ENCODE data around the gene GPS2. TPM values are rescaled to one million over a fixed set of nuclear protein-coding genes. Genes with fewer than 3 reads are reported as not detected.
A peak's percentile ranks its signal among the peaks of the same experiment; 100 is the strongest.

The GPS2 gene
- total RNA-seq, 2 experiments from 2014 or later: 85.9 to 105 TPM

- DNase-seq: no peak
- ChIA-PET CTCF (interaction anchor here (0.6 to 1.9 kb wide), 6 partner anchors 11 to 255 kb away, joined by 3 to 4 read pairs (median 3); partner anchors contain the start of genes SLC2A4 and TNFSF12), POLR2A (no interaction called here)
- Mint-ChIP-seq H3K27ac (no peak overlapping the region), H3K4me1 (peaks cover 26% of the 10 kb centered on the region), H3K9me3 (no peaks in the 10 kb centered on the region), H3K27me3 (peaks cover 40% of the 10 kb centered on the region), H3K36me3 (ENCODE audit: low read depth) (no peaks in the 10 kb centered on the region), H3K4me3 (peak overlapping the region; percentile 41)
Measured at GRCh38 chr17:7293816-7294613, 21.1 kb downstream of the GPS2 start.

GRCh38 chr17:7293159-7293558, 22.0 kb downstream of the GPS2 start:
- H3K4me3 Mint-ChIP-seq: no peak overlapping the region
- H3K36me3 Mint-ChIP-seq (ENCODE audit: low read depth): no peaks in the 10 kb centered on the region
- DNase-seq: no peak
- H3K4me1 Mint-ChIP-seq: peaks cover 26% of the 10 kb centered on the region
- POLR2A ChIA-PET: no interaction called here
- H3K27me3 Mint-ChIP-seq: peaks cover 41% of the 10 kb centered on the region
- CTCF ChIA-PET: interaction anchor here (0.6 to 1.9 kb wide), 6 partner anchors 10 to 255 kb away, joined by 3 to 4 read pairs (median 3); partner anchors contain the start of genes CTDNEP1, ELP5, SLC2A4 and TNFSF12
- H3K27ac Mint-ChIP-seq: no peak overlapping the region
- no peaks in the 10 kb centered on the region for H3K9me3 Mint-ChIP-seq

- H3K9me3 Mint-ChIP-seq: no peaks in the 10 kb centered on the region
- ChIA-PET CTCF (interaction anchor here (1.1 to 2.1 kb wide), 4 partner anchors 9 to 41 kb away, joined by 3 to 11 read pairs (median 4); partner anchors contain the start of genes CTDNEP1, ELP5 and SLC2A4), POLR2A (no interaction called here)
- peaks cover 26% of the 10 kb centered on the region for H3K4me1 Mint-ChIP-seq
- peaks cover 46% of the 10 kb centered on the region for H3K27me3 Mint-ChIP-seq
- H3K36me3 Mint-ChIP-seq (ENCODE audit: low read depth): no peaks in the 10 kb centered on the region
- H3K27ac Mint-ChIP-seq: no peak overlapping the region
- H3K4me3 Mint-ChIP-seq: no peak overlapping the region
- no peak for DNase-seq
Measured at GRCh38 chr17:7292729-7293128, 22.4 kb downstream of the GPS2 start.

- H3K27ac Mint-ChIP-seq: no peak overlapping the region
- peaks cover 26% of the 10 kb centered on the region for H3K4me1 Mint-ChIP-seq
- DNase-seq: no peak
- POLR2A ChIA-PET: no interaction called here
- H3K27me3 Mint-ChIP-seq: peaks cover 51% of the 10 kb centered on the region
- no peaks in the 10 kb centered on the region for H3K36me3 Mint-ChIP-seq (ENCODE audit: low read depth)
- CTCF ChIA-PET: interaction anchor here (1.2 to 2.1 kb wide), 3 partner anchors 10 to 40 kb away, joined by 3 to 11 read pairs (median 4); partner anchors contain the start of genes CTDNEP1, ELP5 and SLC2A4
- H3K9me3 Mint-ChIP-seq: no peaks in the 10 kb centered on the region
- H3K4me3 Mint-ChIP-seq: no peak overlapping the region
Measured at GRCh38 chr17:7292194-7292593, 23.0 kb downstream of the GPS2 start.

GRCh38 chr17:7290685-7291084, 24.5 kb downstream of the GPS2 start:
- no peaks in the 10 kb centered on the region for H3K36me3 Mint-ChIP-seq (ENCODE audit: low read depth)
- POLR2A ChIA-PET: no interaction called here
- no peak overlapping the region for H3K4me3 Mint-ChIP-seq
- CTCF ChIA-PET: interaction anchor here (1.0 to 2.1 kb wide), 3 partner anchors 14 to 70 kb away, joined by 3 to 11 read pairs (median 3); no protein-coding TSS in a partner anchor
- peaks cover 59% of the 10 kb centered on the region for H3K27me3 Mint-ChIP-seq
- no peak overlapping the region for H3K27ac Mint-ChIP-seq
- H3K9me3 Mint-ChIP-seq: no peaks in the 10 kb centered on the region
- H3K4me1 Mint-ChIP-seq: peaks cover 15% of the 10 kb centered on the region
- DNase-seq: no peak

- DNase-seq: no peak
- Mint-ChIP-seq H3K9me3 (no peaks in the 10 kb centered on the region), H3K4me3 (no peak overlapping the region), H3K36me3 (ENCODE audit: low read depth) (no peaks in the 10 kb centered on the region), H3K27me3 (peaks cover 60% of the 10 kb centered on the region), H3K4me1 (peaks cover 11% of the 10 kb centered on the region), H3K27ac (no peak overlapping the region)
- POLR2A ChIA-PET: no interaction called here
- CTCF ChIA-PET: interaction anchor here (1.4 kb wide), 1 partner anchor 70 kb away, joined by 3 read pairs; no protein-coding TSS in a partner anchor
Measured at GRCh38 chr17:7290166-7290565, 25.0 kb downstream of the GPS2 start.

- Mint-ChIP-seq H3K4me1 (peaks cover 7% of the 10 kb centered on the region), H3K27ac (no peak overlapping the region), H3K27me3 (peaks cover 56% of the 10 kb centered on the region), H3K9me3 (no peaks in the 10 kb centered on the region), H3K4me3 (no peak overlapping the region), H3K36me3 (ENCODE audit: low read depth) (no peaks in the 10 kb centered on the region)
- DNase-seq: no peak
- POLR2A ChIA-PET: interaction anchor here (0.6 kb wide), 1 partner anchor 15 kb away, joined by 3 read pairs; no protein-coding TSS in a partner anchor
- CTCF ChIA-PET: interaction anchor here (1.4 kb wide), 1 partner anchor 69 kb away, joined by 3 read pairs; no protein-coding TSS in a partner anchor
Measured at GRCh38 chr17:7289256-7290032, 25.7 kb downstream of the GPS2 start.

GRCh38 chr17:7285679-7286078, 29.5 kb downstream of the GPS2 start:
- CTCF ChIA-PET: interaction anchor here (0.7 to 3.4 kb wide), 5 partner anchors 11 to 49 kb away, joined by 3 to 26 read pairs (median 4); no protein-coding TSS in a partner anchor
- Mint-ChIP-seq H3K27me3 (peaks cover 48% of the 10 kb centered on the region), H3K4me1 (peaks cover 11% of the 10 kb centered on the region), H3K36me3 (ENCODE audit: low read depth) (no peaks in the 10 kb centered on the region), H3K27ac (no peak overlapping the region), H3K4me3 (no peak overlapping the region), H3K9me3 (no peaks in the 10 kb centered on the region)
- DNase-seq: no peak
- POLR2A ChIA-PET: no interaction called here

- ChIA-PET POLR2A (no interaction called here), CTCF (interaction anchor here (1.1 to 3.4 kb wide), 3 partner anchors 11 to 21 kb away, joined by 3 to 26 read pairs (median 3); no protein-coding TSS in a partner anchor)
- Mint-ChIP-seq H3K36me3 (ENCODE audit: low read depth) (no peaks in the 10 kb centered on the region), H3K27ac (no peak overlapping the region), H3K9me3 (no peaks in the 10 kb centered on the region), H3K4me3 (no peak overlapping the region), H3K4me1 (peaks cover 19% of the 10 kb centered on the region), H3K27me3 (peaks cover 45% of the 10 kb centered on the region)
- DNase-seq: no peak
Measured at GRCh38 chr17:7284911-7285310, 30.2 kb downstream of the GPS2 start.

GRCh38 chr17:7283471-7284216, 31.5 kb downstream of the GPS2 start:
- CTCF ChIA-PET: interaction anchor here (0.6 to 3.4 kb wide), 7 partner anchors 10 to 405 kb away, joined by 3 to 26 read pairs (median 4); partner anchors contain the start of genes ACADVL, DLG4 and WRAP53
- POLR2A ChIA-PET: no interaction called here
- H3K27ac Mint-ChIP-seq: no peak overlapping the region
- no peak overlapping the region for H3K4me3 Mint-ChIP-seq
- no peak for DNase-seq
- no peaks in the 10 kb centered on the region for H3K9me3 Mint-ChIP-seq
- H3K36me3 Mint-ChIP-seq (ENCODE audit: low read depth): no peaks in the 10 kb centered on the region
- peaks cover 45% of the 10 kb centered on the region for H3K27me3 Mint-ChIP-seq
- peaks cover 19% of the 10 kb centered on the region for H3K4me1 Mint-ChIP-seq

GRCh38 chr17:7282752-7283321, 32.3 kb downstream of the GPS2 start:
- no peak for DNase-seq
- Mint-ChIP-seq H3K27ac (no peak overlapping the region), H3K4me3 (no peak overlapping the region), H3K36me3 (ENCODE audit: low read depth) (no peaks in the 10 kb centered on the region), H3K27me3 (peaks cover 39% of the 10 kb centered on the region), H3K4me1 (peaks cover 19% of the 10 kb centered on the region), H3K9me3 (no peaks in the 10 kb centered on the region)
- POLR2A ChIA-PET: no interaction called here
- CTCF ChIA-PET: interaction anchor here (0.6 to 2.6 kb wide), 10 partner anchors 9 to 1297 kb away, joined by 3 to 20 read pairs (median 4); partner anchors contain the start of genes ACADVL, DLG4, TMEM102 and WRAP53

All from activated CD4-positive, alpha-beta T cell treated with anti-CD3 and anti-CD28 coated beads, Interleukin-2, amount 10 ng/mL, durations not matched to agents 7 days and 5 days (primary cell).